Heart left ventricle (tissue), 16 donors: Measurements from ENCODE around the gene FRMPD4. TPM values are rescaled to one million over a fixed set of nuclear protein-coding genes. Genes with fewer than 3 reads are reported as not detected.

Experiments
- ATAC-seq, 4 donors: fragments of 200-7000 bp; cut with Tn5 transposase; one replicate each; pipeline ENCODE4 v1.9.1; 2020 to 2022; ENCODE audit warnings: moderate library complexity in 4 of 4, mild to moderate bottlenecking in 3 of 4, moderate number of reproducible peaks in 1 of 4
- DNase-seq, 5 donors: peaks; one replicate each; pipeline ENCODE4 v3.0.0-alpha.2; 2020
- H3K27ac ChIP-seq, 12 donors: fragments of 200-600 bp; sonication (generic) in 4 of 12; one replicate each; pipeline versions ENCODE4 v1.5.0 to v1.8.0; 2016 to 2022; ENCODE audit warnings: mild to moderate bottlenecking in 2 of 12
- H3K27me3 ChIP-seq, 9 donors: fragments of 200-600 bp; sonication (generic) in 2 of 9; one replicate each; pipeline versions ENCODE4 v1.5.1 to v1.8.0; 2016 to 2022; ENCODE audit warnings: mild to moderate bottlenecking in 3 of 9
- H3K36me3 ChIP-seq, 9 donors: fragments of 200-600 bp; sonication (generic) in 2 of 9; one replicate each; pipeline versions ENCODE4 v1.5.0 to v1.8.0; 2018 to 2022; ENCODE audit warnings: mild to moderate bottlenecking in 2 of 9
- H3K4me1 ChIP-seq, 12 donors: fragments of 200-600 bp; sonication (generic) in 4 of 12; one replicate each; pipeline versions ENCODE4 v1.5.0 to v1.8.0; 2016 to 2022; ENCODE audit warnings: mild to moderate bottlenecking in 3 of 12
- H3K4me3 ChIP-seq, 12 donors: fragments of 200-600 bp; sonication (generic) in 4 of 12; one replicate each; pipeline versions ENCODE4 v1.5.0 to v1.8.0; 2017 to 2022; ENCODE audit warnings: mild to moderate bottlenecking in 9 of 12, moderate library complexity in 4 of 12
- H3K9me3 ChIP-seq, 12 donors: fragments of 200-600 bp; sonication (generic) in 4 of 12; one replicate each; pipeline versions ENCODE4 v1.5.0 to v1.8.0; 2016 to 2022; ENCODE audit warnings: mild to moderate bottlenecking in 1 of 12
- CTCF ChIP-seq, 12 donors: fragments of 200-600 bp; sonication (generic) in 4 of 12; IDR thresholded peaks; one replicate each; pipeline versions ENCODE4 v1.5.0 to v1.8.0; 2018 to 2022; ENCODE audit warnings: antibody characterized with exemption in 12 of 12, mild to moderate bottlenecking in 5 of 12
- POLR2A ChIP-seq, 2 donors: fragments of 450-650 bp; IDR thresholded peaks; one replicate each; pipeline ENCODE4 v1.6.1; 2017; ENCODE audit warnings: antibody characterized with exemption in 2 of 2, mild to moderate bottlenecking in 2 of 2, moderate library complexity in 2 of 2
- WGBS, 4 donors: extraction: QIAGEN DNeasy Blood & Tissue Kit in 2 of 4; methylation state at CpG; one replicate each; pipeline versions ENCODE4 v1.1.5 to v1.1.7; 2013 to 2018; 5-methylcytosine and 5-hydroxymethylcytosine counted together
- intact Hi-C, 10 donors: fragments of 100-400 bp; cut with DNase I; formaldehyde crosslinking; loops; one replicate each; pipeline versions ENCODE4 v1.11.1 to v1.14.2; 2022
- polyA plus RNA-seq, 2 donors: library from polyadenylated mRNA; stranded (reverse); fragments of 200-250 nt; gene quantifications; one replicate each; pipeline ENCODE4 v1.2.3, GENCODE V29; 2013
- total RNA-seq, 9 donors: library from RNA; depleted of rRNA in 2 of 9; stranded (reverse); fragments of >200 nt in 2 of 9; fragmentation: NEBNext Ultra II Directional in 3 of 9; extraction: Animal tissue kit (Norgen Biotek cat#: 25700) in 3 of 9; gene quantifications; one replicate each; pipeline versions ENCODE4 v1.1.0 to v1.2.4, GENCODE V29; 2016 to 2023
- donor health status: ischemic (EF 13 %, LVEDD 7.1; RV severe dilation, severe dysfunction).
- donor health status: healthy with polysubstance abuse.
- donor health status: DM: no; HTN: yes; CAD: no.
- donor health status: DM: no; HTN: no; CAD: no.
- donor health status: ischemic (EF 25% LVEDD 6.9; RV normal size, moderate dysfunction).
- donor health status: ischemic (EF 25% LVEDD 5.7; RV mildly dilated, moderate dysfunction).
- donor health status: healthy.
- donor health status: DM: yes; HTN: yes; CAD: no.
- donor health status: ischemic (EF 35%, LVEDD 5.7; RV mildly dilated, moderate dysfunction).
- donor health status: nonischemic (EF 11% LVEDD 7.7; RV severe dilation, severe dysfunction).
- donor health status: DM: yes; HTN: yes; CAD: no.
- donor health status: PGD.
- donor health status: ischemic (EF 29% LVEDD 5.4; RV normal size, mild dysfunction).
- donor health status: nonischemic (EF 23%, LVEDD 6.1; RV moderate dilation, normal function).

Gene FRMPD4
- total and polyA plus RNA-seq, 11 donors = 0.07 to 4.2 (median 1.4) TPM

- H3K9me3 ChIP-seq = no peaks in the 10 kb centered on the region
- ATAC-seq (no peak), DNase-seq (no peak)
- 52 to 73% (median 64%) methylated on average over 6 of the region's 6 CpGs for WGBS, 4 donors
- H3K27me3 ChIP-seq = peaks cover 0 to 5% (median 0%) of the 10 kb centered on the region in 9 donors
- TF ChIP-seq POLR2A (IDR thresholded peaks at IDR 0.05) = no peak
- no peak for TF ChIP-seq CTCF (IDR thresholded peaks at IDR 0.05)
- H3K4me1 ChIP-seq = peaks cover 0 to 12% (median 0%) of the 10 kb centered on the region in 12 donors
- no peak overlapping the region for H3K27ac ChIP-seq
- H3K4me3 ChIP-seq = no peak overlapping the region
- H3K36me3 ChIP-seq = no peaks in the 10 kb centered on the region
- intact Hi-C loops = no loop called here
Observed at GRCh38 chrX:12372111-12372510, 233.8 kb downstream of the FRMPD4 start.

GRCh38 chrX:12374286-12374685, 236.0 kb downstream of the FRMPD4 start:
- Histone ChIP-seq H3K4me1 (peaks cover 0 to 12% (median 0%) of the 10 kb centered on the region in 12 donors), H3K27me3 (peaks cover 0 to 5% (median 0%) of the 10 kb centered on the region in 9 donors), H3K27ac (no peak overlapping the region), H3K36me3 (no peaks in the 10 kb centered on the region), H3K9me3 (no peaks in the 10 kb centered on the region), H3K4me3 (no peak overlapping the region)
- 73 to 86% (median 83%) methylated on average over 6 of the region's 6 CpGs for WGBS, 4 donors
- intact Hi-C loops = no loop called here
- no peak for TF ChIP-seq CTCF (IDR thresholded peaks at IDR 0.05)
- no peak for TF ChIP-seq POLR2A (IDR thresholded peaks at IDR 0.05)
- DNase-seq (no peak), ATAC-seq (no peak)

GRCh38 chrX:12378253-12378652, 240.0 kb downstream of the FRMPD4 start:
- peaks cover 0 to 5% (median 0%) of the 10 kb centered on the region in 9 donors for H3K27me3 ChIP-seq
- H3K36me3 ChIP-seq = no peaks in the 10 kb centered on the region
- H3K27ac ChIP-seq = no peak overlapping the region
- no peaks in the 10 kb centered on the region for H3K4me1 ChIP-seq
- no peak for ATAC-seq
- no peak for DNase-seq
- H3K9me3 ChIP-seq = no peaks in the 10 kb centered on the region
- H3K4me3 ChIP-seq = no peak overlapping the region
- TF ChIP-seq CTCF (IDR thresholded peaks at IDR 0.05) (no peak), POLR2A (IDR thresholded peaks at IDR 0.05) (no peak)
- intact Hi-C loops = no loop called here
- WGBS, 4 donors = 81 to 86% (median 84%) methylated on average over 7 of the region's 7 CpGs

- Histone ChIP-seq H3K4me1 (no peaks in the 10 kb centered on the region), H3K36me3 (no peaks in the 10 kb centered on the region), H3K9me3 (no peaks in the 10 kb centered on the region), H3K4me3 (no peak overlapping the region), H3K27me3 (peaks cover 0 to 5% (median 0%) of the 10 kb centered on the region in 9 donors), H3K27ac (no peak overlapping the region)
- DNase-seq (no peak), ATAC-seq (no peak)
- TF ChIP-seq CTCF (IDR thresholded peaks at IDR 0.05) = no peak
- TF ChIP-seq POLR2A (IDR thresholded peaks at IDR 0.05) = no peak
- intact Hi-C loops = no loop called here
- 78 to 98% (median 91%) methylated on average over 1 of the region's 1 CpG for WGBS, 4 donors
Observed at GRCh38 chrX:12378706-12379105, 240.4 kb downstream of the FRMPD4 start.
